ENCODE data around the gene FIZ1.

DNA sequence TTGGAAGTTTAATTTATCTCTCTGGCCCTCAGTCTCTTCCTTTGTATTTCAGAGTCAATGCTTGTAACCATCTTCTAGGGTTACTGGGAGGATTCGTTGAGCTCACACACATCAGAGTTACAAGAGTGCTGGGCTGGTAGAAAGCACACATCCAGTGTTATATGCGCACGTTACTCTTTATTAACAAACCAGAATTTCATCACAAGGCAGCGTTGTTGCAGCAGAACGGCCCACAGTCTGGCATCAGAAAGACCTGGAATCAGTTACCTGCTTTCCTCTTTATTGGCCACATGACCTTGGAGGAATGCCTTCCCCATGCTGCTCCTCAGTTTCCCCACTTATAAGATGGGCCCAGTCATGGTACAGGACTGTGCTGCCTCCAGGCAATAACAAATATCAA lies 10.0 kb upstream of the FIZ1 start:
- TF ChIP-seq, protein P1, sequence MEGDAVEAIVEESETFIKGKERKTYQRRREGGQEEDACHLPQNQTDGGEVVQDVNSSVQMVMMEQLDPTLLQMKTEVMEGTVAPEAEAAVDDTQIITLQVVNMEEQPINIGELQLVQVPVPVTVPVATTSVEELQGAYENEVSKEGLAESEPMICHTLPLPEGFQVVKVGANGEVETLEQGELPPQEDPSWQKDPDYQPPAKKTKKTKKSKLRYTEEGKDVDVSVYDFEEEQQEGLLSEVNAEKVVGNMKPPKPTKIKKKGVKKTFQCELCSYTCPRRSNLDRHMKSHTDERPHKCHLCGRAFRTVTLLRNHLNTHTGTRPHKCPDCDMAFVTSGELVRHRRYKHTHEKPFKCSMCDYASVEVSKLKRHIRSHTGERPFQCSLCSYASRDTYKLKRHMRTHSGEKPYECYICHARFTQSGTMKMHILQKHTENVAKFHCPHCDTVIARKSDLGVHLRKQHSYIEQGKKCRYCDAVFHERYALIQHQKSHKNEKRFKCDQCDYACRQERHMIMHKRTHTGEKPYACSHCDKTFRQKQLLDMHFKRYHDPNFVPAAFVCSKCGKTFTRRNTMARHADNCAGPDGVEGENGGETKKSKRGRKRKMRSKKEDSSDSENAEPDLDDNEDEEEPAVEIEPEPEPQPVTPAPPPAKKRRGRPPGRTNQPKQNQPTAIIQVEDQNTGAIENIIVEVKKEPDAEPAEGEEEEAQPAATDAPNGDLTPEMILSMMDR (IDR thresholded peaks at IDR 0.05; ENCODE audit: low read length): no peak
- no peak for TF ChIP-seq EZH2 (optimal IDR thresholded peaks at IDR 0.05; ENCODE audit: low read depth, low read length)
